ENCODE measurements around the gene MSH5.
"Not testable (repeated sequence)": the region's sequence is repeated elsewhere in the genome, so short reads cannot be mapped to it uniquely, and the experiment has no call there.

DNA sequence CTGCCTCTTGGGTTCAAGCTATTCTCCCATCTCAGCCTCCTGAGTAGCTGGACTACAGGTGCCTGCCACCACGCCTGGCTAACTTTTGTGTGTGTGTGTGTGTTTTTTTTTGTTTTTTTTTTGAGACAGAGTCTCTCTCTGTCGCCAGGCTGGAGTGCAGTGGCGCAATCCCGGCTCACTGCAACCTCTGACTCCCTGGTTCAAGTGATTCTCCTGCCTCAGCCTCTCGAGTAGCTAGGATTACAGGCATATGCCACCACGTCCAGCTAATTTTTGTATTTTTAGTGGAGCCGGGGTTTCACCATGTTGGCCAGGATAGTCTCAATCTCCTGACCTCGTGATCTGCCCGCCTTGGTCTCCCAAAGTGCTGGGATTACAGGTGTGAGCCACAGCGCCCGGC is 30.6 kb upstream of the MSH5 start:
- not testable (repeated sequence) for TF ChIP-seq CTCF, POLR2A (IDR thresholded peaks at IDR 0.05)
